HG02798 (cell line): Measurements from ENCODE around the gene DNAJC28.
"Not testable (repeated sequence)": the region's sequence is repeated elsewhere in the genome, so short reads cannot be mapped to it uniquely, and the experiment has no call there.

ENCODE experiments used
- ATAC-seq: cut with Tn5 transposase; IDR thresholded peaks from one replicate; pipeline ENCODE4 v1.9.1; 2021; ENCODE audit warnings: mild to moderate bottlenecking; ENCODE audit not compliant: unreplicated experiment, poor library complexity

DNAJC28 gene

GRCh38 chr21:33491373-33492102 lies at the start of gene DNAJC28:
TSS of gene DNAJC28 (minus strand) at chr21:33491716. CDS start at chr21:33489393, 2,323 bp downstream.
- ATAC-seq = peak; percentile 98

DNA sequence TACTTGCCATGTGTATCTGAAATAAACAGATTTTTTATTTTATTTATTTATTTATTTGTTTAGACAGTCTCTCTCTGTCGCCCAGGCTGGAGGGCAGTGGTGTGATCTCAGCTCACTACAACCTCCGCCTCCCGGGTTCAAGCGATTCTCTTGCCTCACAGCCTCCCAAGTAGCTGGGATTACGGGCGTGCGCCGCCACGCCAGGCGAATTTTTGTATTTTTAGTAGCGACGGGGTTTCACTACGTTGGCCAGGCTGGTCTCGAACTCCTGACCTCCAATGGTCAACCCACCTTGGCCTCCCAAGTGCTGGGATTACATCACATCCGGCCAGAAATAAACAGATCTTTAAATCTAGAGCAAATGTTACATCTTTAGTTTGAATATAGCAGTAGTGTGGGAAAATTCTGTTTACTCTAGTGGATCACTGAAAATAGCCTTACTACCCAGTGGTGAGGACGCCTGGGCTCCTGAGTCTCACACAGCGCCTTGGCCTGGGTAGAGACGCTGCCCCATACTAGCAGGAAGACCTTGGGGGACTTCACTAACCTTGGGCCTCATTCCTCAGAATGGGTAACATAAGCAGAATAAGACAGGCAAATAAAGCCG lies 49.7 kb upstream of the DNAJC28 start:
- no peak for ATAC-seq

- ATAC-seq = no peak
Measured at GRCh38 chr21:33540711-33541104, 49.2 kb upstream of the DNAJC28 start.

GRCh38 chr21:33539616-33540015 lies 48.1 kb upstream of the DNAJC28 start:
- no peak for ATAC-seq

- no peak for ATAC-seq
Measured at GRCh38 chr21:33537212-33537611, 45.7 kb upstream of the DNAJC28 start.

DNA sequence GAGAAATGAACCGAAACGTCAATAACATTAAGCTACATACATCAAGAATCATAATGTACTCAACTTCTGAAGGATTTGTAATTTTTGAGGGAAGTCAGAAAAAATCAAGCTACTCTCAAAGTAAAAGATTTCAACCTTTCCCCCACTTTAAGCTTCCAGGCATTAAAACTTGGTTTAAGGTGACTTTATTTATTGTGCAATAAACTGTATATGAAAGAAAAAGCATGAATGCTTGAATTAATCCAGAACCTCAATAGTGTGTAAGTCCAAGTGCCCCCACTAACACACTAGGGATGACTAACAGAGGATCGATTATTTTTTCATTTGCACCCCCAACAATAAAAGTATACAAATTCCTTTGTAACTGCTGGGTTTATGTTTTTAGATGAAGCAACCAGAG lies 39.5 kb upstream of the DNAJC28 start:
- no peak for ATAC-seq

DNA sequence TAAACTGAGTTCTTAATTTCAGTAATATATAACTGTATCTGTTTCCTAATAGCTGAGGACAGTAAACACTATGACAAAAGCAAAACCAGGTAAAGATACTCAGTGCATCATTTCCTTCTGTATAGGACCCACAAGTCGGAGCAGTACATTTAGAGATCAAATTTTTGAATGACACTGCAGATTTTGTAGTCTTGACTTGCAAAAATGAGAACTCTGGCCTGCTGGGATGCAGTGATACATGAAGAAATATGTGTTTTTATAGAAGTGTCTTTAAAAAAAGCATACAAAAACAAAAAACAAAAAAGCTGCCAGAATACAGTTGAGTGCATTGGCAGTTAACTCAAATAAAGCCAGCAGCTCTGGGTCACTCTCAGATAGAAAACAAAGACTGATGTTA lies 31.4 kb upstream of the DNAJC28 start:
- ATAC-seq = no peak

- no peak for ATAC-seq
Measured at GRCh38 chr21:33522297-33522952, 30.9 kb upstream of the DNAJC28 start.

GRCh38 chr21:33518899-33519298 lies 27.4 kb upstream of the DNAJC28 start:
- ATAC-seq = no peak

- no peak for ATAC-seq
Measured at GRCh38 chr21:33514229-33514628, 22.7 kb upstream of the DNAJC28 start.

DNA sequence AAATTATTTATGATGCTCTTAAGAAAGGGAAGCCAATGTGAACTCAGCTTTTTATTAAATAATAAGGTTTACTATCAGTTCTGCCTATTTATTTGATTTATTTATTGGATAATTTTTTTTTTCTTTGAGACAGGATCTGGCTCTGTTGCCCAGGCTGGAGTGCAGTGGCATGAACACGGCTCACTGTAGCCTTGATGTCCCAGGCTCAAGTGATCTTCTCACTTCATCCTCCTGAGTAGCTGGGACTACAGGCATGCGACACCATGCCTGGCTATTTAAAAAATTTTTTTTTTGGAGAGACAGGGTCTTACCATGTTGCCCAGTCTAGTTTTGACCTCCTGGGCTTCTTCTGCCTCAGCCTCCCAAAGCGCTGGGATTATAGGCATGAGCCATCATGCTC lies 21.0 kb upstream of the DNAJC28 start:
- no peak for ATAC-seq

DNA sequence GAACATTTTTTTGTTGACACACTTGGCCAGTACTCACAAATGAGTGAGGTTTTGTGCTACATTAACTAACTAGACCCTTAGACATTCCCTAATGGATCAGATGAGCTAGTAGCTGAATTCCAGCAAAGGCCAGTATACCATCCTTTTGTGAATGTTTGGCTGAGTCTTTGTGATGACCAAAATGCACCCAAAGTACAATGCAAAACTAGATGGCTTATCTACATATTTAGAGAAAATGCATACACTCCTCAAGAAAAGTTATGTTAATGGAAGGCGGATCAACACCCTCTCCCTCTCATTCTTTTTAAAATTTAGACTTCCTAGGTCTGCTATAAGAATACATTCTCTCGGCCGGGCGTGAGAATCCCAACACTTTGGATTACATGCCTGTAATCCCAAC lies 20.1 kb upstream of the DNAJC28 start:
- no peak for ATAC-seq

- no peak for ATAC-seq
Measured at GRCh38 chr21:33510826-33511225, 19.3 kb upstream of the DNAJC28 start.

DNA sequence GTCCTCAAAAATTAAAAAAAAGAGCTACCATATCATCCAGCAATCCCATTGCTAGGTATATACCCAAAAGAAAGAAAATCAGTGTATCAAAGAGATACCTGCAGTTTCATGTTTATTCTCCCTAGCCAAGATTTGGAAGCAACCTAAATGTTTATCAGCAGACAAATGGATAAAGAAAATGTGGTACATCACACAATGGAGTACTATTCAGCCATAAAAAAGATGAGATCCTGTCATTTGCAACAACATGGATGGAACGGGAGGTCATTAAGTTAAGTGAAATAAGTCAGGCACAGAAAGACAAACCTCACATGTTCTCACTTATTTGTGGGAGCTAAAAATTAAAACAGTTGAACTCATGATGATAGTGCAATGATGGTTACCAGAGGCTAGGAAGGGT lies 15.5 kb upstream of the DNAJC28 start:
- ATAC-seq = not testable (repeated sequence)

GRCh38 chr21:33505833-33506232 lies 14.3 kb upstream of the DNAJC28 start:
- no peak for ATAC-seq

GRCh38 chr21:33496345-33496744 lies 4.8 kb upstream of the DNAJC28 start:
- ATAC-seq = no peak

GRCh38 chr21:33495743-33496142 lies 4.2 kb upstream of the DNAJC28 start:
- ATAC-seq = no peak

DNA sequence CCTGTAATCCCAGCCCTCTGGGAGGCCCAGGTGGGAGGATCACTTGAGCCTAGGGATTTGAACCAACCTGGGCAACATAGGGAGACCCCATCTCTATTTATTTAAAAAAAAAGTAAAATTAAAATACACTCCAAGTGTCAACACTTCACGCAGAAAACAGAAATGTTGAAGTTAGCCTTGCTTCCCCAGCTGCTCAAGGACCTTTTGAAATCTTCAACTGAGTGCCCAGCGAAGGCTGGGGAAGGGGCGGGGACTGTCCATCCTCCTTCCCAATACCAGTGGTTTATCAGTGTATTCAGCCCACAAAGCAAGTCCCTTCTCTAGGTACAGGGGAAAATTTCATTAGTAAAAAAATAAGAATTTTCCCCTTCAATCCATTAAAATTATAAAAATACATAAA lies 2.2 kb upstream of the DNAJC28 start:
- no peak for ATAC-seq

DNA sequence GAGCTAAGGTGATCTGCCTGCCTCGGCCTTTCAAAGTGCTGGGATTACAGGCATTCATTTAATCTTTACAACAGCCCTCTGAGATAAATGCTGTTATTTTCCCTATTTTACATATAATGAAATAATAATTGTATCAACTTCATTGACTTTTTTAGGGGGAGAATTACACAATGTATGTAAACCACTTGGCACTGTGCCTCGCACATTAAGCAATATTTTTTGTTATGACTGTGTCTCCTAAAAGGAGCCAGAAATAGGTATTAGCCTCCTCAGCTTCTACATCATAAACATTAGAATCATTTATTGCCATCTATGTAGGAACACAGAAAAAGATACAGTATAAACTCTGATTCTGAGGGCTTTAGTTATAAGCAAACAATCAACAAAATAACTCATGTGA lies 1.1 kb upstream of the DNAJC28 start:
- no peak for ATAC-seq

- no peak for ATAC-seq
Measured at GRCh38 chr21:33490991-33491372, 534 bp downstream of the DNAJC28 start.

- no peak for ATAC-seq
Measured at GRCh38 chr21:33488936-33489335, 2.6 kb downstream of the DNAJC28 start.

DNA sequence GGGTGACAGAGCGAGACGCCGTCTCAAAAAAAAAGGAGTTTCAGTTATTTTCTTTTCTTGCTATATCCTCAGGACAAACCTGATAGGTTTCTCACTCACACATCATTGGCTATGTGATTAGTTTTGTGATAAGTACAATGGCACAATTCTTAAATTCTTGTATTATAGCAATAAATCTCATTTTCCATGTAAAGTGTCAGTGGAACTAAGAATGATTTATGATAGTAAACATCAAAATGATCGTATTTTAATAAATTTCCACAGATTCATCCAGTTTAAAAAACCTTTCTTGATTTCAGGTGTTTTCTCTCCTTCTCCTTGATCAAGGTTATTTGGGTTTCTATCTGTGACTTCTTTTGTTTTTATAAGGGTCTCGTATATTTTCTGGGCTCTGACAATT lies 3.5 kb downstream of the DNAJC28 start:
- no peak for ATAC-seq
